Measurements from ENCODE around the gene MAP4K4.
A peak's percentile ranks its signal among the peaks of the same experiment; 100 is the strongest.

Gene MAP4K4

GRCh38 chr2:101793277-101793969, 95.9 kb downstream of the MAP4K4 start:
- DNase-seq (ENCODE audit: low spot score) = no peak

GRCh38 chr2:101794141-101794540, 96.6 kb downstream of the MAP4K4 start:
- DNase-seq (ENCODE audit: low spot score) = no peak

- no peak for DNase-seq (ENCODE audit: low spot score)
These were observed 97.5 kb downstream of the MAP4K4 start for GRCh38 chr2:101795033-101795432.

DNA sequence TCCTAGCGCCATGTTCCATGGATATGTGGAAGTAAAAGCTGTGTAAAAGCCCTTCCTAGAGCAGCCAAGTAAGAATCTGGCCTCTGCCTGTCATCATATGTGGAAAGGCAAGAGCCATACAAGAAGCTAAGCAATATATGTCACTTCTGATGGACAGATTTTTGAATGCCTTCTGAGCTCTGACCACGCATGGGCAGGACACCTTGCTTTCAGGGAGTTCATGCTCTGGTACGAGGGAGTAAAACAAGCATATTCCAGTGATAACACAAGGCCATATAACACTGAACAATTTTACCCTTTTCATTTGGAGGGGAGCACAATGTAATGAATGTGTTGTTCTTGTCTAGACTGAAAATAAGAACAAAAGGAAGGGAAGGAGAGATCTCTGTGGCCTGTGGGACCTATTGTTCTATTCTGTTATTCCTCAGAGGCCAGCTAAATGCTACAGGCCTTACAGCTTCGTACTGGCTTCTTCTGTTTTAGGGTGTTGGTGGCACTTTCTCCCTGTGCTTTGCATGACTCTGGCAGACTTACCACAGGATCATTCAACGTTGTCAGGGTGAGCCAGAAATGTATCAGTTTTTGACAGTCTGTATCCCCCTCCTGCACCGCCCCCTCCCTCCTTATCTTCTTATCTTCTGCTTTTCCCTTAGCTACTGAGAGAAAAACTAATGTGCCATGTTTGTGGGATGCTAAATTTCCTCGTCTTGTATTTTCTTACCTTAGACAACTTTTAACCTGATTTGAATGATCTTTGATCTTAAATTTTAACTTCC, 99.5 kb downstream of the MAP4K4 start:
- no peak for DNase-seq (ENCODE audit: low spot score)

- no peak for DNase-seq (ENCODE audit: low spot score)
These were observed 104.0 kb downstream of the MAP4K4 start for GRCh38 chr2:101801496-101801895.

DNA sequence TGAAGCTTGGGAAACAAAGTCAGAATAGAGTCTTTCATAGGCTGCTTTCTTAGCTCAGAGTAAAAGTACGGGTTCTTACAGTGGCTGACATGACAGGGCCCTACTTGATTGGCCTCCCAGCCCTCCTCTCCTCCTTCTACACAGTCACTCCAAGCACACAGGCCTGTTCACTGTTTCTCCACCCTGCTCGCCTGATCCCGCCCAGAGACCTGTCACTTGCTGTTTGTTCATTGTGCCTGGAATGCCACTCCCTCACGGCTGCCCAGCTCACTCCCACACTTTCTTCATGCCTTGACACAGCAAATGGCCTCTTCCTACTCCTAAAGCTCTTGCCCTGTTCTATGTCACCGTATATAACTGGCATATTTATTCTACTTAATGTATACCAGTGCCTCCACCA, 104.8 kb downstream of the MAP4K4 start:
- no peak for DNase-seq (ENCODE audit: low spot score)

- DNase-seq (ENCODE audit: low spot score) = no peak
These were observed 105.6 kb downstream of the MAP4K4 start for GRCh38 chr2:101803128-101803527.

DNA sequence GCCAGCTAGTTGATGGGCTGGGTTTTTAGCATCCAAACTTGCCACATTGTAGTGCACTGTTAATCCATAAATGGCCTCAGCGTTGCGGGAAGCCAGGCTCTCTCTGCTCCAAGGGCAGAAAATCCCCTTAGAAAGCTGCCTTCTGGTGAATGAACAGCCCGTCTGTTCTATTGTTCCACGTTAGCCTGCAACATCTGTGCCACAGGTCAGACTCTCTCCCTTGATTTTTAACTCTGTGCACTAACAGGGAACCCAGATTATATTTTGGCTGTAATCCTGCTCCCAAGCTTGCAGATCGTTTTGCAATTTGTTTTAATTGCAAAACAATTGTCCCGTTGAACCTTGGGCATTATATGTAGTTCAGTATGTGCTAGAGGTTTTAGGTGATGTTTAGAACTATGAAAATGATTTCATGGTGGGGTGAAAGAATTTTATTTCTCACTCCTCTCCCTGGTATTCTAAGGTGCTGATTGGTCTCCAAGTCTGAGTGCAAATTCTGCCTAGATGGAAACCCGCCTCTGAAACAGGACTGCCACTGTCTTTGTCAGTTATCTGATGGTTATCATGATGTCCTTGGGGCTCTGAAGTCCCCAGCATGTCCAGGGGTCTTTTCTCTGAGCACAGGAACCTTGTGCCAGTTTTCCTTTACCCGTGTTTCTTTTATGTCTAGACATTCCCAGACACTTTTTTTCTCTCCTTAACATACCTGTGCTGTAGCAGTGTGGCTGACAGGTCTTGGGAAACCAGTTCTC, 106.6 kb downstream of the MAP4K4 start:
- no peak for DNase-seq (ENCODE audit: low spot score)

GRCh38 chr2:101805152-101806088, 107.9 kb downstream of the MAP4K4 start:
- no peak for DNase-seq (ENCODE audit: low spot score)

- peak; percentile 45 for DNase-seq (ENCODE audit: low spot score)
These were observed 108.6 kb downstream of the MAP4K4 start for GRCh38 chr2:101806123-101806522.

- no peak for DNase-seq (ENCODE audit: low spot score)
These were observed 109.2 kb downstream of the MAP4K4 start for GRCh38 chr2:101806701-101807100.

DNA sequence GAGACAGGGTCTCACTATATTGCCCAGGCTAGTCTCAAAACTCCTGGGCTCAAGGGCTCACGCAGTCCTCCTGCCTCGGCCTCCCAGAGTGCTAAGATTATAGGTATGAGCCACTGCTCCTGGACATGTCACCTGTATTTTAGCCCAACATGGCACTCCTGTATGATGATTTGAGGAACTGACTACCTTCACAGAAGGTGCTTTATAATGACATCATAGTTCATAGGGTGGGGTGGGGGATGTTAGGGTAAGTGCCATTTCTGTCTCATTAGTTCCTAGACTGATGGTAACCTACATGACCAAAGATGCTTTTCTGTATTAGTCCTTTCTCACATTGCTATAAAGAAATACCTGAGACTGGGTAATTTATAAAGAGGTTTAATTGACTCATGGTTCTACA, 109.7 kb downstream of the MAP4K4 start:
- no peak for DNase-seq (ENCODE audit: low spot score)

DNA sequence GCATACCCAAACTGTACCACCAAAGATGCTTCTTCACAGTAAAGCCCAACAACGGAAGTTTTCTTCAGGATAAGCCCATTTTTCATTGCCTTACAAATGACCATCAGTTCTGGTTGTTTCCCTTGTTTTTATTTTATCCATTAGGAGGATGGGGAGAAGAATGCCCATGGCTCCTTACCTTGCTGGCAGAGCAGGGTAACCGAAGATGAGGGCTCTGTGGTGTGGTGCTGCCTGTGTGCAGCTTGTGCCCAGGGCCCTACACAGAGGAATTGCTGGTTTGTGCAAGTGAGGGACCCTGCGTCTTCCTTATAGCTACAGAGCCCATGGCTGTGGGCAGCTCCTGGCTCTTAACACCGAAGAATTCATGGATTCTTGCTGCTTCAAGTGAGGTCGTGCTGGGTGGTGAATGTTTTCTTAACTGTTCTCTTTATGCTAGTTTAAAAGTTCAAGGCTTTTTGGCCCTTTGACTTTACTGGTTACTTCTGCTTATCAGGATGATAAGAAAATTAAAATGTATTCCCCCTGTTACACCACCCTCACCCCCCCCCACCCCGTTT, 110.6 kb downstream of the MAP4K4 start:
- no peak for DNase-seq (ENCODE audit: low spot score)

DNA sequence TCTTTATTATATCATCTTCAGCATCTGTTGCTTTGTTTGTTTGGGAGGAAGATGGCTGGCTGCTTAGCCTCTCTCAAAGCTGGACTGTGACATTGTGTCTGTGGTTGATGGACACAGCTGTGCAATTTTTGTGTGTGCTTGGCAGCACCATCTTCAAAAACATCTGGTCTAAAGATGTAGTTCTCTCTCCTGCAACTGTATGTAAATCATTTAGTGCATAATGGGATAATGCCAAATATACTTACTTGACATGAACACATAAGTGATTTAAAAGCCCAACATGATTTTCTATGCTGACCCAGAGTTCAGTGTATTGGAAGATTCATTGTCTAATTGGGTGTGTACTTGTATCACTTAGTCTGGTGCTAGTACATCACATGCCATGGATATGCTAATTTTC, 112.2 kb downstream of the MAP4K4 start:
- no peak for DNase-seq (ENCODE audit: low spot score)

DNA sequence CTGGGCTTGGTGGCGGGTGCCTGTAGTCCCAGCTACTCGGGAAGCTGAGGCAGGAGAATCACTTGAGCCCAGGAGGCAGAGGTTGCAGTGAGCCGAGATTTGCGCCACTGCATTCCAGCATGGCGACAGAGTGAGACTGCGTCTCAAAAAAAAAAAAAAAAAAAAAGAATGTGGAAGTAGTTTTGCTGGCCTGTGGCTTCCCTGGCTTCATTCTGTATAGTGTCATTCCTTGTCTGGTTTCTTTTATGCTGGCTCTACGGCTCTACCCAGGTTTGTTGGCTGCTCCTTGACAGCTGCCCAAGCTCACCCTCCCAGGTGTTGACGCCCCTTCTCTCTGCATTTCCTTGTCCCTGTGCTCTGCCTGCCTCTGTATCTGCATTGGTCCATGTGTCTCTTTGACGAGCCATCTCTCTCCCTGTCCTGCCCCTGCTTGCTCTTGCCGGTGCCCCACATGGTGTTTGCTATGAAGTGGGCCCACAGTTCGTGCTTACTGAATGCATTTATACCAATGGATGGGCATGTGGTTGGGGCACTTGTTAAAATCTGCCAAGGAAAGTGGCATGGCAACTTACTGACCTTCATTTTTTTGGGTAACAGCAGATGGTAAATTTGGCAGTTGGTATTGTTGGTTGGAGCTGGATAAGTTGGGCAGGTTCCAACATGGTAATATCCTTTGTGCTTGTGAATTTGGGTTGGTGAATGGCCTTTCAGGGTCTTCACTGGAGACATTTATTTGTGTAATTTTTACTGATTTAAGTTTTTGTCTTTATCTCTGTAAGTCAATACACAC, 113.9 kb downstream of the MAP4K4 start:
- no peak for DNase-seq (ENCODE audit: low spot score)

- no peak for DNase-seq (ENCODE audit: low spot score)
These were observed 114.7 kb downstream of the MAP4K4 start for GRCh38 chr2:101812226-101812625.

GRCh38 chr2:101814752-101815151, 117.2 kb downstream of the MAP4K4 start:
- no peak for DNase-seq (ENCODE audit: low spot score)

DNA sequence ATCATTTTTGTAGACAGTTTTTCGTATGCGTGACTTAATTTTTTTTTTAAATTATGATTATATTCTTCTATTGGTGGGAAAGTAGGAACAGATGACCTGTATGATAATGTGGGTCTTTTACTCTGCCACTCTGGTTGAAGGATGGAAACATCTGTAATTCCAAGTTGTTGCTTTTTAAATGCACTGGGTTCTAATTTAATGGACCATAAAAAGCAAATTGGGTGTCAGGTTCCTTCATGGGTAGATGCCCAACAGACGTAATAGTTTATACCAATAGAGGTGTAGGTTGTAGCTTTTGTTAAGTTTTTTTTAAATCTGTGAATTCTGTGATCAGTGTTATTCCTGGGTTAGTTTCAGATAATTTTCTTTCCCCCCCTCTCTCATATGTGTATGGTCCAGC, 117.6 kb downstream of the MAP4K4 start:
- no peak for DNase-seq (ENCODE audit: low spot score)

DNA sequence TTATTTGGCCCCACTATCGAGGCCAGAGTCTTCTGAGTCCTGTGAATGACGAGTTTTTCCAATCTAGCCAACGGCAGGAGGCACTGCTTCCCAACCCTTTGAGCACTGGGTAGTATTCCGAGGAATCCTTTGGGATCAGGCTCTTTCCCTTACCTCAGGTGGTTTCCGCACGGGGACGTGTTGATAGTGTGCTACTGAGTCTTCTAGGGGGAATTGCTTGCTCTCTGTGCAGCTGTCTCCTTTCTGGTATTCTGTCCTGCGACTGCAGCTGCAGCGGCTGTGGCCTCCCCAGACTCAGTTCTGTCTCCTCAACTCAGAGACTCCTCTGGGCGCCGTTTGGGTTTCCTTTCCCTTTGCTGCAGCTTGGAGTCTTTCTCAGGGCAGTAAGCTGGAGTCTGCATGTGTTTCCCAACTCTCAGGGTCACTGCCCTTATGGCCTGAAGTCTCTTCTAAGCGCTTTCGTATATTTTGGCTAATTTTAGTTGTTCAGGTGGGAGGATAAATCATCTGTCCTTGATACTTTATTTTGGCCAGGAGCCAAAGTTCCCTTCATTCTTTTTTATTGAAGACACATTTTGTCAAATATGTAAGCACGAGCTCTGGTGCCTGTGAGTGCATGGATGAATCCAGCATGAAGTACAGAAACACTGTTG, 118.4 kb downstream of the MAP4K4 start:
- no peak for DNase-seq (ENCODE audit: low spot score)

DNA sequence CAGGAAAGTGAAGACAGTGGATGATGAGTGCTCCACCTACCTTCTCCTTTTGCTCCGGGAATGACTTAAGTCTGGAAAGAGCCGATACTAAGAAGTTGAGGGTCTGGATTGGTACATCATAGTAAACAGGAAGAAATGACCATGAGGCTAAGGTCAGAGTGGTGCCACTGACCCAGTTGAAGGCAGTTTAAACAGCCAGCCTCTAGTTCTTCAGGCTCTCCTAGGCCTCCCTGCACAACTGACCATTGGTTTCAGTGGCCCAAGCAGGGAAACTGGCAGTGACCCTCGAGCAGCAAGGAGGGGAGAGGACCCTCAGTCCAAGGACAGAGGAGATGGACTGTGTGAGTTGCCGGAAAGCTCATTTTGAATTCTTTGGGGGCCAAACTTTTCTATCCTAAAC, 119.1 kb downstream of the MAP4K4 start:
- no peak for DNase-seq (ENCODE audit: low spot score)
